ENCODE results near the gene LYSET.

- TF ChIP-seq EZH2 (IDR thresholded peaks at IDR 0.05) = no peak
- no peak for TF ChIP-seq POLR2AphosphoS5 (IDR thresholded peaks at IDR 0.05; ENCODE audit: borderline replicate concordance, low read depth, low read length)
Observed at GRCh38 chr14:93220509-93220908, 35.4 kb downstream of the LYSET start.

All from SK-N-MC (cell line).